HG02678 (cell line): ENCODE data around the gene NWD2.
"Not testable (repeated sequence)": the region's sequence is repeated elsewhere in the genome, so short reads cannot be mapped to it uniquely, and the experiment has no call there.

ENCODE experiments used
- ATAC-seq: cut with Tn5 transposase; IDR thresholded peaks from one replicate; pipeline ENCODE4 v1.9.1; 2021; ENCODE audit warnings: mild to moderate bottlenecking, moderate library complexity; ENCODE audit not compliant: unreplicated experiment

NWD2 gene

GRCh38 chr4:37489697-37490096 lies 245.2 kb downstream of the NWD2 start:
- no peak for ATAC-seq

- ATAC-seq: no peak
Measured at GRCh38 chr4:37490391-37491347, 246.1 kb downstream of the NWD2 start.

GRCh38 chr4:37495353-37495752 lies 250.8 kb downstream of the NWD2 start:
- ATAC-seq: not testable (repeated sequence)
